GF-D8 (cell line): ENCODE data around the gene PARM1.

Experiments
- DNase-seq: peaks from one replicate; lab custom pipeline; 2025; lab: John Stamatoyannopoulos, UW

The PARM1 gene

GRCh38 chr4:74932832-74933561 lies at the start of gene PARM1:
Gene PARM1 (plus strand): TSS chr4:74933116. CDS start chr4:74933328, 212 bp downstream.
- DNase-seq = no peak

GRCh38 chr4:74884266-74884665 lies 48.6 kb upstream of the PARM1 start:
- DNase-seq = no peak

- DNase-seq = no peak
These were observed 46.4 kb upstream of the PARM1 start for GRCh38 chr4:74886484-74886883.

GRCh38 chr4:74890341-74890740 lies 42.6 kb upstream of the PARM1 start:
- DNase-seq = no peak

- DNase-seq = no peak
These were observed 41.9 kb upstream of the PARM1 start for GRCh38 chr4:74891037-74891436.

GRCh38 chr4:74893171-74893570 lies 39.7 kb upstream of the PARM1 start:
- no peak for DNase-seq

- no peak for DNase-seq
These were observed 36.3 kb upstream of the PARM1 start for GRCh38 chr4:74896595-74896994.

GRCh38 chr4:74897386-74897785 lies 35.5 kb upstream of the PARM1 start:
- no peak for DNase-seq

GRCh38 chr4:74900862-74901261 lies 32.1 kb upstream of the PARM1 start:
- no peak for DNase-seq

GRCh38 chr4:74904509-74905065 lies 28.3 kb upstream of the PARM1 start:
- no peak for DNase-seq

- DNase-seq = no peak
These were observed 26.1 kb upstream of the PARM1 start for GRCh38 chr4:74906771-74907170.

- no peak for DNase-seq
These were observed 13.1 kb upstream of the PARM1 start for GRCh38 chr4:74919783-74920182.

GRCh38 chr4:74920704-74921103 lies 12.2 kb upstream of the PARM1 start:
- no peak for DNase-seq

- DNase-seq = no peak
These were observed 11.4 kb upstream of the PARM1 start for GRCh38 chr4:74921490-74921889.

- no peak for DNase-seq
These were observed 6.9 kb upstream of the PARM1 start for GRCh38 chr4:74926007-74926406.

GRCh38 chr4:74930162-74930561 lies 2.8 kb upstream of the PARM1 start:
- DNase-seq = no peak

GRCh38 chr4:74931376-74931775 lies 1.5 kb upstream of the PARM1 start:
- DNase-seq = no peak

GRCh38 chr4:74932010-74932409 lies 906 bp upstream of the PARM1 start:
- no peak for DNase-seq

GRCh38 chr4:74933562-74934015 lies 673 bp downstream of the PARM1 start:
- no peak for DNase-seq

- DNase-seq = no peak
These were observed 1.3 kb downstream of the PARM1 start for GRCh38 chr4:74934016-74934831.

GRCh38 chr4:74934888-74935287 lies 2.0 kb downstream of the PARM1 start:
- no peak for DNase-seq

- DNase-seq = no peak
These were observed 8.2 kb downstream of the PARM1 start for GRCh38 chr4:74941123-74941522.
